Neutrophil (primary cell): ENCODE measurements around the gene SLC30A7.

ENCODE experiments used
- H3K27ac ChIP-seq: fragments of 200-600 bp; sonication (generic); 2 replicates; pipeline ENCODE4 v1.5.1; 2016; ENCODE audit warnings: mild to moderate bottlenecking, moderate library complexity
- H3K27me3 ChIP-seq: fragments of 200-600 bp; sonication (generic); 2 replicates; pipeline ENCODE4 v1.6.0; 2016; ENCODE audit warnings: mild to moderate bottlenecking
- H3K36me3 ChIP-seq: fragments of 200-600 bp; sonication (generic); 2 replicates; pipeline ENCODE4 v1.5.1; 2017
- H3K4me1 ChIP-seq, 2 experiments: fragments of 200-600 bp in 1 of 2; sonication (generic) in 1 of 2; 1 replicate in 1 of 2; 2 replicates in 1 of 2; pipeline versions ENCODE4 v1.5.1 to v1.6.1; 2013 to 2016; ENCODE audit warnings: low read depth in 1 of 2, low read length in 1 of 2, mild to moderate bottlenecking in 1 of 2, moderate library complexity in 1 of 2; ENCODE audit not compliant: control insufficient read depth in 1 of 2, insufficient read depth in 1 of 2
- H3K4me3 ChIP-seq, 2 experiments: fragments of 200-600 bp in 1 of 2; sonication (generic) in 1 of 2; 1 replicate in 1 of 2; 2 replicates in 1 of 2; pipeline ENCODE4 v1.5.1; 2013 to 2016; ENCODE audit warnings: low read depth in 1 of 2, low read length in 1 of 2, mild to moderate bottlenecking in 1 of 2, moderate library complexity in 1 of 2
- H3K9me3 ChIP-seq: fragments of 200-600 bp; sonication (generic); 2 replicates; pipeline ENCODE4 v1.5.1; 2016
- TF ChIP-seq, protein P1 (sequence below): fragments of 200-600 bp; sonication (generic); IDR thresholded peaks from 2 replicates; pipeline ENCODE4 v1.5.1; 2016; ENCODE audit warnings: antibody characterized with exemption

The SLC30A7 gene

DNA sequence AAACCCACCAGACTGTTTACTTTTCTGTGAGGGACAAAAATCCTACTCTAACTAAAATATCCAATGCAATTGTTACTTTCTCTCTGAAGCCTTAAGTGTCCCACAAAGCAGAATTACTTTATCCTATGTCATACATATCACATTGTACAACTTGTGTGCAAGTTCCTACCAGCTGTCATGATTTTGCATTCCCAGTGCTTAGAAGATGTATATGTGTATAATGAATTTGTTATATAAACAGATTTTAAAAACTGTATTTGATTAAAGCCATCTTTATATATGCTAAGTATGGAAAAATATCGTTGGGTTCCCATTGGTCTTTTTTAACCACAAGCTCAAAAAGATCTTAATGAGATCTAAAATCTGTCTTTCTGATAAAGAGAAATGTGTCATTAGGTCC lies 72.7 kb downstream of the SLC30A7 start:
- Histone ChIP-seq H3K27ac (no peak overlapping the region), H3K36me3 (peaks cover 23% of the 10 kb centered on the region)
- TF ChIP-seq, protein P1, sequence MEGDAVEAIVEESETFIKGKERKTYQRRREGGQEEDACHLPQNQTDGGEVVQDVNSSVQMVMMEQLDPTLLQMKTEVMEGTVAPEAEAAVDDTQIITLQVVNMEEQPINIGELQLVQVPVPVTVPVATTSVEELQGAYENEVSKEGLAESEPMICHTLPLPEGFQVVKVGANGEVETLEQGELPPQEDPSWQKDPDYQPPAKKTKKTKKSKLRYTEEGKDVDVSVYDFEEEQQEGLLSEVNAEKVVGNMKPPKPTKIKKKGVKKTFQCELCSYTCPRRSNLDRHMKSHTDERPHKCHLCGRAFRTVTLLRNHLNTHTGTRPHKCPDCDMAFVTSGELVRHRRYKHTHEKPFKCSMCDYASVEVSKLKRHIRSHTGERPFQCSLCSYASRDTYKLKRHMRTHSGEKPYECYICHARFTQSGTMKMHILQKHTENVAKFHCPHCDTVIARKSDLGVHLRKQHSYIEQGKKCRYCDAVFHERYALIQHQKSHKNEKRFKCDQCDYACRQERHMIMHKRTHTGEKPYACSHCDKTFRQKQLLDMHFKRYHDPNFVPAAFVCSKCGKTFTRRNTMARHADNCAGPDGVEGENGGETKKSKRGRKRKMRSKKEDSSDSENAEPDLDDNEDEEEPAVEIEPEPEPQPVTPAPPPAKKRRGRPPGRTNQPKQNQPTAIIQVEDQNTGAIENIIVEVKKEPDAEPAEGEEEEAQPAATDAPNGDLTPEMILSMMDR, result no peak

DNA sequence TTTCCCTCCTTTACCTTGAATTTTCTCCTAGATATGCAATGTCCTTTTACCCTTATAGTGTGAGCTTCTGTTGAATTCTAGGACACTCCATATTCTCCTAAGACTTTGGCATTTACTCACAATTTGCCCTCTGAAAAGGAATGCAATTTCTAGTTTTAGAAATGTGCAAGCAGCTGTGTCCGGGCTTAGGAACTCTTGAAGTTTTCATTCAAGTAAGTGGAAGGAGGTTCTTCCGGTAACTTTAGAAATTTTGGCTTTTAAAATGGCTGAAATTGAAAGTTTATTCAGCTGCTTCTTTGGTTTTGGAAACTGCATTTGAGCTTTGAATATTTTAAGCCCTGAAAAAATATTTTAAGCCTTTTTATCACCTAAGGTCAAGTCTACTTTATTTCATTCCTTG lies 73.4 kb downstream of the SLC30A7 start:
- Histone ChIP-seq H3K36me3 (peaks cover 23% of the 10 kb centered on the region), H3K9me3 (no peaks in the 10 kb centered on the region), H3K27ac (no peak overlapping the region), H3K4me1 (no peaks in the 10 kb centered on the region), H3K4me3 (no peak overlapping the region), H3K27me3 (no peaks in the 10 kb centered on the region)
- TF ChIP-seq, protein P1, result no peak

More for the DNA sequence above, 72.7 kb downstream of the SLC30A7 start:
- Histone ChIP-seq H3K4me3 (no peak overlapping the region), H3K9me3 (no peaks in the 10 kb centered on the region), H3K4me1 (no peaks in the 10 kb centered on the region), H3K27me3 (no peaks in the 10 kb centered on the region)

DNA sequence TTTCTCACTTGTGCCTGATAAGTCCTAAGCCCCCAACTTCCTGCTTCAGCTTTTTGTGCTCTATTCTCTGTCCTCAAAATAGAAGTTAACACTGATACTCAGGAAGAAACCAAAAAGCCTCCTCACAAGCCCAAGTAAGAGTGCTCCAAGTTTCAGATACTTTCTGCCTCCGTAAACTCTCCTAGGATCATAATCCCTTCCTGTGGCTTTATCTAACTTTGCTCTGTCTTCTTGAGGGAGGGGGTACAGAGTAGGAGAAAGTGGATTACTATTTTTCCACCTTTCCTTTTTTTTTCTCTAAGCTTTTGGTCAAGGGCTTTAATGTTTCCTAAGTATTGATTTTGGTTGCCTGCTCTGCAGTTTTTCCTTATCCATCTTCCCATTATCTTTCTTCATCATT lies 75.1 kb downstream of the SLC30A7 start:
- TF ChIP-seq, protein P1, result no peak
- Histone ChIP-seq H3K27ac (no peak overlapping the region), H3K4me3 (no peak overlapping the region), H3K9me3 (no peaks in the 10 kb centered on the region), H3K4me1 (no peaks in the 10 kb centered on the region), H3K27me3 (no peaks in the 10 kb centered on the region), H3K36me3 (peaks cover 28% of the 10 kb centered on the region)

DNA sequence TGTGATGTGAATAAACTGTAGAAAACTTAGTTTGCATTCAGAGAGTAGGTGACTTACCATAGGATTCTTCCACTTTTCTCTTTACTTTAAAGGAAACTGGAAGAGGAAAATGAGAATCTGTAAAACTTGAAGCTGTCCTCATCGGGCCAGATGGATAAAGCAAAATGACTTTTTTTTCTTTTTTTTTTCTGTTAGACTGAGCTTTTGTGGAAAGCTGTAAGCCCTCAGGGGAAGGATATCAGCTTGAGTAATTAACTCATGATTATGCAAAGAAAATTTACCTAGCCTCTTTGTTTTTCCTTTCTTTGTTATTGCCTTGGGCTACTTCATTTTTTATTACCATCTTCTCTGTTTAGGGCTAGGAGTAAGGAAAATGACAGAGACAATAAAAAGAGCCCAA lies 76.3 kb downstream of the SLC30A7 start:
- H3K4me3 ChIP-seq, result no peak overlapping the region
- TF ChIP-seq, protein P1, result no peak
- H3K9me3 ChIP-seq, result no peaks in the 10 kb centered on the region
- no peaks in the 10 kb centered on the region for H3K4me1 ChIP-seq
- H3K27me3 ChIP-seq, result no peaks in the 10 kb centered on the region
- no peak overlapping the region for H3K27ac ChIP-seq
- peaks cover 16% of the 10 kb centered on the region for H3K36me3 ChIP-seq

DNA sequence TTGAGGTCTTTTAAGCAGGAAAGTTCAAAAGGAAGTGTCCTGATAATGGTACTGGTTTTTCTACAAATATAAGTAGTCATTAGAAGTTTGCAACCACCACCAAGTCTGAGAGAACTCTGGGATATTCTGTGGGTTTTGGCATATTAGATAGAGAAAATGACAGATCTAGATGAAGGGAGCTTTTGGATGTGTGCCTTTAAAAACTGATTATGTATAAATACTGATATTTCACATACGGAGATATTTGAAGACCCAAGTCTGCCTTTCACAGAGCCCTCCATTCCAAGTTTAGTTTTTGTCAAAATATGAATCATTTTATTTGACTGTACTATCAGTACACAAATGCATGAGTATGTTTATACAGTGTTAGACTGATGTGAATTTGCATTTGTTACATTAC lies 81.0 kb downstream of the SLC30A7 start:
- TF ChIP-seq, protein P1, result no peak
- peaks cover 10% of the 10 kb centered on the region for H3K36me3 ChIP-seq
- H3K4me1 ChIP-seq, result no peaks in the 10 kb centered on the region
- H3K4me3 ChIP-seq, result no peak overlapping the region
- H3K27me3 ChIP-seq, result no peaks in the 10 kb centered on the region
- no peaks in the 10 kb centered on the region for H3K9me3 ChIP-seq
- no peak overlapping the region for H3K27ac ChIP-seq

DNA sequence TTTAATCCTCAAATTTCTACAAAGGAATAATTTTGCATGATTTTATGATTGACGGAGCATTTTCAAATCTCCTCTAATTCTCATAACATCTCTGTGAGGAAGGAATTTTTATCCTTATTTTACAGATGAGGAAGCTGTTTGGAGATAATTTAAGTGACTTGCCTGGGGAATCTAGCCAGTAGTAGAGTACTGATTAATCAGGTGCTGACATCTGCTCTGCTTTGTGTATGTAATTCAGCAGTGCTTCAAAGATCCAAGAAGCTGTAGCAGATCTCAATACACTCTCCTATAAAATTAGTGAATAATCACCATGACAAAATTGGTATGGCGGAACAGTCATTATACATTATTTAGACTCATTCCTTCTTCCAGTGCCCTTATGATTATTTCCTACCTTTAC lies 83.7 kb downstream of the SLC30A7 start:
- Histone ChIP-seq H3K27me3 (no peaks in the 10 kb centered on the region), H3K27ac (no peak overlapping the region), H3K9me3 (no peaks in the 10 kb centered on the region), H3K4me1 (no peaks in the 10 kb centered on the region), H3K36me3 (peaks cover 9% of the 10 kb centered on the region), H3K4me3 (no peak overlapping the region)
- TF ChIP-seq, protein P1, result no peak
